Measurements from ENCODE around the gene GSE1. TPM values are rescaled to one million over a fixed set of nuclear protein-coding genes. Genes with fewer than 3 reads are reported as not detected.

Gene GSE1
- total and polyA plus RNA-seq, 4 donors: 3.9 to 111 (median 35.7) TPM

GRCh38 chr16:85593494-85594221 lies 19.5 kb upstream of the GSE1 start:
- Histone ChIP-seq H3K9me3 (ENCODE audit: control insufficient read depth, low read length) (no peaks in the 10 kb centered on the region), H3K4me3 (ENCODE audit: low read length in 2 of 2) (no peak overlapping the region), H3K4me1 (ENCODE audit: control insufficient read depth in 1 of 2, insufficient read depth in 2 of 2, low read length in 2 of 2) (no peaks in the 10 kb centered on the region), H3K36me3 (ENCODE audit: control insufficient read depth in 1 of 2, insufficient read depth in 2 of 2, low read length in 1 of 2) (no peaks in the 10 kb centered on the region), H3K27me3 (ENCODE audit: control insufficient read depth in 1 of 2, insufficient read depth in 2 of 2, low read length in 1 of 2) (no peaks in the 10 kb centered on the region), H3K27ac (ENCODE audit: low read depth in 1 of 2, low read length in 2 of 2) (no peak overlapping the region)
- DNase-seq (no peak), ATAC-seq (ENCODE audit: low FRiP score) (no peak)
- WGBS, 2 donors: 83 to 90% methylated on average over 20 to 21 of the region's 21 CpGs
- intact Hi-C loops (cut with DNase I): no loop called here

GRCh38 chr16:85594273-85594977 lies 18.7 kb upstream of the GSE1 start:
- no peaks in the 10 kb centered on the region for H3K4me1 ChIP-seq (ENCODE audit: control insufficient read depth in 1 of 2, insufficient read depth in 2 of 2, low read length in 2 of 2)
- intact Hi-C loops (cut with DNase I): no loop called here
- H3K27ac ChIP-seq (ENCODE audit: low read depth in 1 of 2, low read length in 2 of 2): no peak overlapping the region
- DNase-seq: no peak
- no peaks in the 10 kb centered on the region for H3K9me3 ChIP-seq (ENCODE audit: control insufficient read depth, low read length)
- WGBS, 2 donors: 92 to 94% methylated on average over 23 to 24 of the region's 24 CpGs
- H3K27me3 ChIP-seq (ENCODE audit: control insufficient read depth in 1 of 2, insufficient read depth in 2 of 2, low read length in 1 of 2): no peaks in the 10 kb centered on the region
- H3K4me3 ChIP-seq (ENCODE audit: low read length in 2 of 2): no peak overlapping the region
- ATAC-seq (ENCODE audit: low FRiP score): no peak
- H3K36me3 ChIP-seq (ENCODE audit: control insufficient read depth in 1 of 2, insufficient read depth in 2 of 2, low read length in 1 of 2): no peaks in the 10 kb centered on the region

GRCh38 chr16:85594978-85595661 lies 18.0 kb upstream of the GSE1 start:
- H3K27ac ChIP-seq (ENCODE audit: low read depth in 1 of 2, low read length in 2 of 2): no peak overlapping the region
- intact Hi-C loops (cut with DNase I): no loop called here
- DNase-seq (no peak), ATAC-seq (ENCODE audit: low FRiP score) (no peak)
- H3K4me3 ChIP-seq (ENCODE audit: low read length in 2 of 2): no peak overlapping the region
- H3K4me1 ChIP-seq (ENCODE audit: control insufficient read depth in 1 of 2, insufficient read depth in 2 of 2, low read length in 2 of 2): no peaks in the 10 kb centered on the region
- WGBS, 2 donors: 87 to 93% methylated on average over 11 of the region's 11 CpGs
- no peaks in the 10 kb centered on the region for H3K36me3 ChIP-seq (ENCODE audit: control insufficient read depth in 1 of 2, insufficient read depth in 2 of 2, low read length in 1 of 2)
- H3K27me3 ChIP-seq (ENCODE audit: control insufficient read depth in 1 of 2, insufficient read depth in 2 of 2, low read length in 1 of 2): no peaks in the 10 kb centered on the region
- H3K9me3 ChIP-seq (ENCODE audit: control insufficient read depth, low read length): no peaks in the 10 kb centered on the region

GRCh38 chr16:85595812-85596502 lies 17.2 kb upstream of the GSE1 start:
- Histone ChIP-seq H3K36me3 (ENCODE audit: control insufficient read depth in 1 of 2, insufficient read depth in 2 of 2, low read length in 1 of 2) (no peaks in the 10 kb centered on the region), H3K9me3 (ENCODE audit: control insufficient read depth, low read length) (no peaks in the 10 kb centered on the region), H3K27ac (ENCODE audit: low read depth in 1 of 2, low read length in 2 of 2) (no peak overlapping the region), H3K4me3 (ENCODE audit: low read length in 2 of 2) (no peak overlapping the region), H3K4me1 (ENCODE audit: control insufficient read depth in 1 of 2, insufficient read depth in 2 of 2, low read length in 2 of 2) (no peaks in the 10 kb centered on the region), H3K27me3 (ENCODE audit: control insufficient read depth in 1 of 2, insufficient read depth in 2 of 2, low read length in 1 of 2) (no peaks in the 10 kb centered on the region)
- ATAC-seq (ENCODE audit: low FRiP score) (no peak), DNase-seq (no peak)
- WGBS, 2 donors: 93 to 97% methylated on average over 18 of the region's 18 CpGs
- intact Hi-C loops (cut with DNase I): no loop called here

GRCh38 chr16:85598141-85598540 lies 15.0 kb upstream of the GSE1 start:
- DNase-seq (no peak), ATAC-seq (ENCODE audit: low FRiP score) (no peak)
- no peak overlapping the region for H3K27ac ChIP-seq (ENCODE audit: low read depth in 1 of 2, low read length in 2 of 2)
- intact Hi-C loops (cut with DNase I): no loop called here
- H3K4me1 ChIP-seq (ENCODE audit: control insufficient read depth in 1 of 2, insufficient read depth in 2 of 2, low read length in 2 of 2): no peaks in the 10 kb centered on the region
- H3K9me3 ChIP-seq (ENCODE audit: control insufficient read depth, low read length): no peaks in the 10 kb centered on the region
- H3K36me3 ChIP-seq (ENCODE audit: control insufficient read depth in 1 of 2, insufficient read depth in 2 of 2, low read length in 1 of 2): no peaks in the 10 kb centered on the region
- 92 to 95% methylated on average over 8 of the region's 8 CpGs for WGBS, 2 donors
- H3K27me3 ChIP-seq (ENCODE audit: control insufficient read depth in 1 of 2, insufficient read depth in 2 of 2, low read length in 1 of 2): no peaks in the 10 kb centered on the region
- H3K4me3 ChIP-seq (ENCODE audit: low read length in 2 of 2): no peak overlapping the region

GRCh38 chr16:85600078-85600477 lies 13.0 kb upstream of the GSE1 start:
- Histone ChIP-seq H3K9me3 (ENCODE audit: control insufficient read depth, low read length) (no peaks in the 10 kb centered on the region), H3K4me3 (ENCODE audit: low read length in 2 of 2) (no peak overlapping the region), H3K27ac (ENCODE audit: low read depth in 1 of 2, low read length in 2 of 2) (no peak overlapping the region), H3K27me3 (ENCODE audit: control insufficient read depth in 1 of 2, insufficient read depth in 2 of 2, low read length in 1 of 2) (no peaks in the 10 kb centered on the region), H3K36me3 (ENCODE audit: control insufficient read depth in 1 of 2, insufficient read depth in 2 of 2, low read length in 1 of 2) (no peaks in the 10 kb centered on the region), H3K4me1 (ENCODE audit: control insufficient read depth in 1 of 2, insufficient read depth in 2 of 2, low read length in 2 of 2) (no peaks in the 10 kb centered on the region)
- 67 to 81% methylated on average over 10 of the region's 10 CpGs for WGBS, 2 donors
- intact Hi-C loops (cut with DNase I): loop anchor here in 1 of 2 donors (10.0 kb wide), 1 partner anchor 485 kb away; the partner anchor contains the start of gene CIBAR2
- no peak for DNase-seq
- ATAC-seq (ENCODE audit: low FRiP score): no peak

- Histone ChIP-seq H3K4me3 (ENCODE audit: low read length in 2 of 2) (no peak overlapping the region), H3K27me3 (ENCODE audit: control insufficient read depth in 1 of 2, insufficient read depth in 2 of 2, low read length in 1 of 2) (no peaks in the 10 kb centered on the region), H3K27ac (ENCODE audit: low read depth in 1 of 2, low read length in 2 of 2) (no peak overlapping the region), H3K36me3 (ENCODE audit: control insufficient read depth in 1 of 2, insufficient read depth in 2 of 2, low read length in 1 of 2) (no peaks in the 10 kb centered on the region), H3K9me3 (ENCODE audit: control insufficient read depth, low read length) (no peaks in the 10 kb centered on the region), H3K4me1 (ENCODE audit: control insufficient read depth in 1 of 2, insufficient read depth in 2 of 2, low read length in 2 of 2) (no peaks in the 10 kb centered on the region)
- 75 to 89% methylated on average over 15 of the region's 15 CpGs for WGBS, 2 donors
- intact Hi-C loops (cut with DNase I): loop anchor here in 1 of 2 donors (10.0 kb wide), 1 partner anchor 486 kb away; the partner anchor contains the start of gene CIBAR2
- ATAC-seq (ENCODE audit: low FRiP score) (no peak), DNase-seq (no peak)
Measured at GRCh38 chr16:85600530-85601271, 12.4 kb upstream of the GSE1 start.

- Histone ChIP-seq H3K4me1 (ENCODE audit: control insufficient read depth in 1 of 2, insufficient read depth in 2 of 2, low read length in 2 of 2) (no peaks in the 10 kb centered on the region), H3K36me3 (ENCODE audit: control insufficient read depth in 1 of 2, insufficient read depth in 2 of 2, low read length in 1 of 2) (no peaks in the 10 kb centered on the region), H3K4me3 (ENCODE audit: low read length in 2 of 2) (no peak overlapping the region), H3K9me3 (ENCODE audit: control insufficient read depth, low read length) (no peaks in the 10 kb centered on the region), H3K27ac (ENCODE audit: low read depth in 1 of 2, low read length in 2 of 2) (no peak overlapping the region), H3K27me3 (ENCODE audit: control insufficient read depth in 1 of 2, insufficient read depth in 2 of 2, low read length in 1 of 2) (no peaks in the 10 kb centered on the region)
- intact Hi-C loops (cut with DNase I): loop anchor here in 1 of 2 donors (10.0 kb wide), 1 partner anchor 486 kb away; the partner anchor contains the start of gene CIBAR2
- ATAC-seq (ENCODE audit: low FRiP score) (no peak), DNase-seq (no peak)
- WGBS, 2 donors: 82 to 88% methylated on average over 10 of the region's 10 CpGs
Measured at GRCh38 chr16:85601272-85601639, 11.9 kb upstream of the GSE1 start.

Data from aorta (tissue), 5 donors.